HL-60/S4 (cell line): ENCODE data around the gene PCDH12.
"Not testable (repeated sequence)": the region's sequence is repeated elsewhere in the genome, so short reads cannot be mapped to it uniquely, and the experiment has no call there.

Experiments
- in situ Hi-C: fragments of 300-500 bp; cut with MboI; formaldehyde crosslinking; loops from 2 replicates; pipeline ENCODE4 v1.14.3; 2022; ENCODE audit warnings: low sequenced_read_pairs

Gene PCDH12

DNA sequence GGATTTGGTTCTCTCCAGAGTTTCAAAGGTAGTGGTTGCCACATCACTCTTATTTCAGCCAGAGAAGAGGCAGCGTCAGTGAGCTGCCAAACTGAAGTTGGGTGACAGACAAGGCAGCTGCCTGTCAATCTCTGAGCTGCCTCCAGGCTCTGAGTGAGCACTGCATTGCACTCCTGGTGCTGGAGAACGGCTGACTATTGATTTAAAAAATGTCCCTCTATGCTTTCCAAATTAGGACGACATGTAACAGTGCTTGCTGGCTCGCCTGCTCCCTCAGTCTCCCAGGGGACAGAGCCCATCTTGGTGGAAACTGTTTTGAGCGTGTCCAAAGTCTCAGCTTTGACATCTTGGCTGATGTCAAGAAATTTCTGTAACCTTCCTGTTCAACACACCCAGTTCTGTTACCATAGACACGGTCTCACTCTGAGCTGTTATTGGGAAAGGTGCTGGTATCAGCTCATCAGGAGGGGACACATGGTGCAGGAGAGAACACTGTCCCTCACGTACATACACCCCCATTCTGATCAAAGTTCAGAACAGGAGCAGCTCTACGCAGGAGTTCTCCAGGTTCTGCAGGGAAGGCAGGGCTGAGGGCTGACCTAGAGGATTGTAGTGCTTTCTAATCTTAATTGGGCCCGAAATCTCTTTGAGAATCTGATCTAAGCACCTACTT lies 15.7 kb downstream of the PCDH12 start:
- in situ Hi-C loops, result no loop called here

DNA sequence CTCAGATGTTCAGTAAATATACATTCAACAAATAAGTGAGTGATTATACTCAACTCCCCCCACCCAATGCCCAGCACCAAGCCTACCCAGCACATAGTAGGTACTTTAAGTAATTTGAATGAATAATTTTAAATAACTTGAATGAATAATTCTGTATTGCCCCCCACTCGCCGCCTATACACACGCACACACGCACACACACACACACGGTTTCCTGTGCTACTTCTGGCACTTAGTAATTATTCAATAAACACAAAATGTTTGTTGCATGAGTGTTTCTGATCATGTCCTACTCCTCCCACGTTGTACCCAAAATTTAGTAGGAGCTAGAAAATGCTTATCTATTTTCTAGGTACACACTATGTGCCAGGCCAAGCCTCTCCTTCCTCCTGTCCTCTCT lies 16.2 kb downstream of the PCDH12 start:
- in situ Hi-C loops, result no loop called here

DNA sequence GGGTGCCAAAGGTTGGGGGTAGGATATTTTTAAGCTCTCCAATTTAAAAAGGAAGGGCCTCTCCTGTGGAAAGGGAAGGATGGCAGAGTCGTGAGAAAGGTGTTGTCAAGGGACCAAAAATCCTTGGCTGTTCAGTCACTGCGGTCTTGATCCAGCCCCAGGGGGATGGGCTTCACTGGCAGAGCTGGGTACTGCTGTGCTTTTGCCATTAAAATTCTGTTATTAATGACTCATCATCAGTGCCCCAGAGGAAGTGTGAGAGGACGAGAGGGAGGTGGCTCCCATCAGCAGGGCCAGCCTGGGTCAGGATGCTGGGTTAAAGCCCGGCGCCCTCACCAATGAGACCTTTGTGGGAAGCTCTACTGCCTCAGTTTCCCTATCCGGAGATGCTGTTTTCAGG lies 16.7 kb downstream of the PCDH12 start:
- in situ Hi-C loops, result no loop called here

DNA sequence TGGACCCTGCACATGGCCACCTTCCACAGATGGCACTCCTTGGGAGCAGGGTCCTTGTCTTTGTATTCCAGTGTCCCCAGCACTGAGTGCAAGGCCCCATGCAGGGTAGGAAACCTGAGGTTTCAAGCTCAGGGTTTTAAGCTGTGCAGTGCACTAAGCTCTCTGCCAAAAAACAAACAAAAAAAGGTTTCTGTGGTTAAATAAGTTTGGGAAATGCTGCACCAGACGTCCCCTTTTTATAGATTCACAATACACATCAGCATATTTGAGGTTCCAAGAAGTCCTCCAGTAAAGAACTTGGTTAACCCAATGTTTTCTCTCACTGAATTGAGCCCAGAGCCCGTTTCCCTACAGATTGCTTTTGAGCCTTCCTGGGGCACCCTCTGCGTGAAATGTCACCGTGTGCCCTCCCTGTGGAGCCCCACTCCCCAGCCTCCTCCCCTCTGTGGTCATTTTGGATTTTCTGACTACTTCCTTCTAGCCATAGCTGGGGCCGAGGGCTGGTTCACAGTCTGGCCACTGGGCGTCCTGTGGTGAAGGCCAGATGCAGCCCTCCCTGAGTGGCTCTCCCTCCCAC lies 17.2 kb downstream of the PCDH12 start:
- in situ Hi-C loops, result no loop called here

DNA sequence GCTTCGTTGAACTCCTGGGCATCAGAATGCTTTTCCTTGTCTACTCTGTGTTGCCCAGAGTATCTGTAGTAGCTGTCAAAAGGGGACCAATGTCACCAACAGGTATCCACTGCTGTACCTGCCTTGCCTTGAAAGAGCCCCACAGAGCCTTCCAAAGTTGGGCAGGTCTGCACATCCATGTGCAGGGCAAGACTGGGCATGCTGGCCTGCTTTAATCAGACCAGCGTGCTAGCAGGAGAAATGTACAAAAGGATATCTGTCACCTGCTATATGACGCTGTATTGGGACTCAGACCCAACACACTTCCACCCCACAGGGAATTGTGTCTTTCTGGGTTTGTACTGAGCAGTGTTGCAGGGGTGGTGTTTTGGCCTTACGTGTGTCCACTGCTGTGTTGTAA lies 22.5 kb downstream of the PCDH12 start:
- in situ Hi-C loops, result no loop called here

DNA sequence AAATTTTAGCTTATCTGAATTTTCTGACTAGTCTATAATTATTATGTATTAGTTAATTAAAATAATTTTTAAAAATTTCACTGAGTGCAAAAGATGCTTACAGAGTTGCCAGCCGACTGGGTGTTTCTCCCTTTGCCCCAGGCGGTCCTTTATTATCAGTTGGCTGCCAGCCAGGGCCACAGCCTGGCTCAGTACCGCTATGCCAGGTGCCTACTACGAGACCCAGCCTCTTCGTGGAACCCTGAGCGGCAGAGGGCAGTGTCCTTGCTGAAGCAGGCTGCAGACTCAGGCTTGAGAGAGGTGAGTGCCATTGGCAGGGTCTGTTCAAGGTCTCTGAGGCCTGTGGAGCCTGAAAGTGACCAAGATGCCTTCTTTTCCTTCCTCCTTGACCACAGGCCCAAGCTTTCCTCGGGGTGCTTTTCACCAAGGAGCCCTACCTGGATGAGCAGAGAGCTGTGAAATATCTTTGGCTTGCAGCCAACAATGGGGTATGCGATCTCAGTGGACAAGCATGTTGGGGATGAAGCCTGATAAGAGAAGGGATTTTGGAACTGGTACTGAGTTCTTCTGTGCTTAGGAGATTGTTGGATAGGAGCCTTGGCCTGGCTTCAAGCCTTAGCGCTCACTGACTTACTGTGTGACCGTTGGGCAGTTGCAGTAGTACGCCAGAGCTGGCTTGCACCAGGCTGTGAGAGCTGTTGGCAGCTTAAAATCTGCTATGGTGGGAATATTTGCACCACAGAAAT lies 23.7 kb downstream of the PCDH12 start:
- in situ Hi-C loops, result no loop called here

GRCh38 chr5:141933151-141933550 lies 24.9 kb downstream of the PCDH12 start:
- in situ Hi-C loops, result no loop called here

DNA sequence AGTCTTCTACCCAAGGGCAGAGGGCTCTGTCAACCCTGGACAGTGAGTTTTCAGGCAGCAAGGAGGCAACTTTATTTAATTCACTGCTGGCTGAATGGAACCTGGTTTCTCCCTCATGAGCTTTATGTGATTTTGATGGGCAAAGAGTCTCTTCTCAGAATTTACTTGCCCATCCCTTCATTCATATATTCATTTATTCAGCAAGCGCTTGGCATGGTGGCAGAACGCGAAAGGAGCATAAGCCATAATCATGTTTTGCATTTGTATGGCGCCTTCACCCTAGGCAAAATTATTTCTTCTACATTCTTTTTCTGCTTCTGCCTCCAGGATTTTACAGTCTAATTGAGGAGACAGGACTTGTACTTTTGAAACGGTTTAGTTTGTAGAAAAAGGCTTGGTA lies 26.3 kb downstream of the PCDH12 start:
- in situ Hi-C loops, result no loop called here

DNA sequence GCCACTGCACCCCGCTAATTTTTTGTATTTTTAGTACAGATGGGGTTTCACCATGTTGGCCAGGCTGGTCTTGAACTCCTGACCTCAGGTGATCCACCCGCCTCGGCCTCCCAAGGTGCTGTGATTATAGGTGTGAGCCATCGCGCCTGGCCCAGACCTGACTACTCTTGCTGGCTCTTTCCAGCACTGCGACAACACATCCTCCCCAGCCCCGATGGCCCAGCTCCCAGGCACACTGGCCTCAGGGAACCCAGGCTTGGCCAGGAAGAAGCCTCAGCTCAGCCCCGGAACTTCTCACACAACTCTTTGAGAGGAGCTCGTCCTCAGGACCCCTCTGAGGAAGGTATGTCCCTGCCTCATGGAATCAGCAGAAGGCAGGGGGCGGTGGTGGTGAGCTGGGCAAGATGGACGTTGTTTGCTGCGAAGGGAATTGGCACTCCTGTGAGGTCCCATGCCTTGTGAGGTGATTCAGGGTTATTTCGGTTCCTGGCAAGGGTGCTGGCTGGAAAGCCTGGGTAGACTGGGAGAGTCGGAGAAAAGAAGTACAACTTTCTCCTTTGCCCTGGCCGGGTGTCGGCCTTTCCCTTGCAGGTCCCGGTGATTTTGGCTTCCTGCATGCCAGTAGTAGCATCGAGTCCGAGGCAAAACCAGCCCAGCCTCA lies 28.5 kb downstream of the PCDH12 start:
- in situ Hi-C loops, result no loop called here

- in situ Hi-C loops, result no loop called here
Observed at GRCh38 chr5:141928051-141928450, 30.0 kb downstream of the PCDH12 start.

DNA sequence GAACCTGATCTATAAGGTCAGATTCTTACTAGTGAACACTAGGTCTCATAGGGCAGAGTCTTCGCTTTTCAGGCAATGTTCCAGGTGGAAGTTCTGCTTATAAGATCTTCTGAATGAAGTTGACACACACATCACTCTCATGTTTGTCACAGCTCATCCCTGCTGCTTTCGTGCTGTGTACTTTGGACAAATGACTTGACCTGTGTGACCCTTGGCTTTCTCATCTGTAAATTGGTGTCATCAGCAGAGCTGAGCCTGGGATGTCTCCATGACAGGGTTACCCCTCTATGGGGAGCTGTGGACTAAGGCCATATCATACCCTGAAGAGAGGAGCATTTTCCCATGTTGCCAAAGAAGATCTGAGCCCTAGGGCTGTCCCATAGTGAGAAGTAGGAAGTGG lies 31.6 kb downstream of the PCDH12 start:
- in situ Hi-C loops, result no loop called here

DNA sequence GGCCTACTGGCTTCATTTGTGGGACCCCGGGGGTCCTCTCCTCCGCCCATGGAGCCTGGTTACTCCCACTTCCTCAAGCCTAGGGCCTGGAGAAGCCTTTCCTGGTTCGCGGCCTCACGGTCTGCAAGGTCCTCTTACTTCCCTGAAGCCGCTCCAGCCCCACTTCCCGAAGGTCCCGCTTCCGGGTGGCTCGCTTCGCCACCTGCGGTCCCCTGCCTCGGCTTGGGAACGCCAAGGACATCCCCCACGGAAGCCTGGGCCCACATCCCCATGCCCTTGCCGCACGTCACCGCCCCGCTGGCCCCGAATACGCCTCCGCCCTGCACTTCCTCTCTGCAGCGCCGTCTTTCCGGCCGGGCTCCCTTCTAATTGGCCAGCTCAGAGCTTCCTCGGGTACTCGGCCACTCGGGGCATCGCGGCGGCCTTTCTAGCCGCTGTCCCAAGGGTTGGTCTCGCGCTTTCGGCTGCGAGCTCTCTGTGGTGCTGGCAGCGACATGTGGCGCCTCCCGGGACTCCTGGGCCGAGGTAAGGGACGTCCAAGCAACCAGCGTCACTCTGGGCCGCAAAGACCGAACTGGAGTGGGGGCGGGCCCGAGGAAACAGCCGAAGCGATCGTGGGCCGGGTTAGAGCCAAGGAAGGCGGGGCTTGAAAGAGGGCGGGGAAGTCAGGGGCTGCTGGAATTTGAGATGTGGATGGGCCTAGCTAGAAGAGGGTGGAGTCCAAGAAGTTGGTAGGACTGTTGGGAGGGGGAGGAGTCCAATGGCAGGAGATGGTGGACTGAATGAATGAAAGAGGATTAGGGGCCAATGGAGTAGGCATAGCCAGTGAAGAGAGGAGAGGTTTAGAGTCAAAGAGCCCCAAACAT lies 34.3 kb downstream of the PCDH12 start, which contains the start of gene DELE1:
Gene DELE1 (plus strand): TSS at position 424 of the 866 bp plus-strand sequence. CDS start 71 bp downstream, at position 495.
- in situ Hi-C loops, result no loop called here

DNA sequence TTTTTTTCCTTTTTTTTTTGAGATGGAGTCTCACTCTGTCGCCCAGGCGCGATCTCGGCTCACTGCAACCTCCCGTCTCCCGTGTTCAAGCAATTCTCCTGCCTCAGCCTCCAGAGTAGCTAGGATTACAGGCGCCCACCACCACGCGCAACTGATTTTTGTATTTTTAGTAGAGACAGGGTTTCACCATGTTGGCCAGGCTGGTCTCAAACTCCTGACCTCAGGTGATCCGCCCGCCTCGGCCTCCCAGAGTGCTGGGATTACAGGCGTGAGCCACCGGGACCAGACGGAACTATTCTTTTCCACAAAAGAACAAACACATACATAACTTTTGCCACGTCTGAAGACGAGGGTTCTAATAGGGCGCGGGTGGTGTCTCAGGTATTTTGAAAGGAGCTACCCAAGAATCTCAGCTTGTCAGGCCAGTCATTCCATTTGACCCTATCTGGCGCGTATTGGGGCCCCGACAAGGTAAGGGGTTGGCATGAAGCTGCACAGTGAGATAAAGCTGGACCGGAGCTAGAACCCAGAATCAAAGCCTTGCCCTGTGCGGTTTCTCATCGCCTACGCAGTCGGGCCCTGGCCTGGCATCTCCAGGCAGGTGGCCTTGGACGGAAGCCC lies 35.1 kb downstream of the PCDH12 start:
- in situ Hi-C loops, result not testable (repeated sequence)

GRCh38 chr5:141920771-141921170 lies 37.2 kb downstream of the PCDH12 start:
- in situ Hi-C loops, result no loop called here

GRCh38 chr5:141919218-141920119 lies 38.5 kb downstream of the PCDH12 start:
- in situ Hi-C loops, result no loop called here

- in situ Hi-C loops, result no loop called here
Observed at GRCh38 chr5:141917760-141918159, 40.2 kb downstream of the PCDH12 start.

GRCh38 chr5:141916522-141916921 lies 41.5 kb downstream of the PCDH12 start:
- in situ Hi-C loops, result no loop called here

DNA sequence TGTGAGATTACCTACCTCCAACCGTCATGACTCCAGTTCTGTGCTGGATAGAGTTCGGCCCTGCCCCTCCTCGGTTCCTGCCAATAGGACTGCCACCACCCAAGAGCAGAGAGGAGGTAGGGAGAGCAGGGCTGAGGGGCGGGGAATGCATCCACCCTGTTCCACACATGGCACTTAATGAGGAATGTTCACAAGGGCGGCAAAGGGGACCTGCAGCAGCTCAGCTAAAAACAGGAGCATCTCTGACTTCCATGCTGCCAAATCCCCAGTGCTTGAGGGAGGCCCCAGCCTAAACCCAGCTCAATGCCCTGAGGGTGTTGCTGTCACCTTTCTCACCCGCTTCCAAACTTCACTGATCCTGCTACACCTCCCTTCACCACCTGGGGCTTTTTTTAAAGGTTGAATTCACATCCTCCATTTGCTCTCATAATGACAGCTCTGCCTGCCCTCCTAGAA lies 42.1 kb downstream of the PCDH12 start:
- in situ Hi-C loops, result no loop called here

GRCh38 chr5:141914797-141915196 lies 43.2 kb downstream of the PCDH12 start:
- in situ Hi-C loops, result no loop called here
